ENCODE measurements around the gene PRRT4. TPM values are rescaled to one million over a fixed set of nuclear protein-coding genes. Genes with fewer than 3 reads are reported as not detected.

The PRRT4 gene
- total RNA-seq, 1 donor from 2014 or later: 1.2 TPM

- ATAC-seq (ENCODE audit: poor library complexity): peak; percentile 77
- peak; percentile 69 for DNase-seq
- intact Hi-C loops (cut with DNase I): no loop called here
These were observed 36.7 kb upstream of the PRRT4 start for GRCh38 chr7:128398016-128398840.

- ATAC-seq (ENCODE audit: poor library complexity) (no peak), DNase-seq (no peak)
- intact Hi-C loops (cut with DNase I): no loop called here
These were observed 34.9 kb upstream of the PRRT4 start for GRCh38 chr7:128396357-128396756.

- intact Hi-C loops (cut with DNase I): no loop called here
- no peak for DNase-seq
- ATAC-seq (ENCODE audit: poor library complexity): no peak
These were observed 34.3 kb upstream of the PRRT4 start for GRCh38 chr7:128395748-128396147.

- intact Hi-C loops (cut with DNase I): no loop called here
- ATAC-seq (ENCODE audit: poor library complexity) (no peak), DNase-seq (no peak)
These were observed 33.5 kb upstream of the PRRT4 start for GRCh38 chr7:128394904-128395496.

GRCh38 chr7:128393526-128394330, 32.2 kb upstream of the PRRT4 start:
- intact Hi-C loops (cut with DNase I): no loop called here
- ATAC-seq (ENCODE audit: poor library complexity) (no peak), DNase-seq (no peak)

GRCh38 chr7:128392446-128393327, 31.2 kb upstream of the PRRT4 start:
- DNase-seq: no peak
- intact Hi-C loops (cut with DNase I): no loop called here

GRCh38 chr7:128391805-128392204, 30.3 kb upstream of the PRRT4 start:
- ATAC-seq (ENCODE audit: poor library complexity): no peak
- intact Hi-C loops (cut with DNase I): no loop called here
- no peak for DNase-seq

More at GRCh38 chr7:128392446-128393327, 31.2 kb upstream of the PRRT4 start:
- no peak for ATAC-seq (ENCODE audit: poor library complexity)

GRCh38 chr7:128390871-128391565, 29.5 kb upstream of the PRRT4 start:
- intact Hi-C loops (cut with DNase I): no loop called here
- DNase-seq (no peak), ATAC-seq (ENCODE audit: poor library complexity) (no peak)

- DNase-seq: no peak
- intact Hi-C loops (cut with DNase I): no loop called here
- no peak for ATAC-seq (ENCODE audit: poor library complexity)
These were observed 28.3 kb upstream of the PRRT4 start for GRCh38 chr7:128389618-128390329.

GRCh38 chr7:128389085-128389617, 27.7 kb upstream of the PRRT4 start:
- intact Hi-C loops (cut with DNase I): no loop called here
- DNase-seq (no peak), ATAC-seq (ENCODE audit: poor library complexity) (no peak)

GRCh38 chr7:128388145-128388485, 26.6 kb upstream of the PRRT4 start:
- DNase-seq (no peak), ATAC-seq (ENCODE audit: poor library complexity) (no peak)
- intact Hi-C loops (cut with DNase I): no loop called here

GRCh38 chr7:128387216-128388144, 26.0 kb upstream of the PRRT4 start:
- intact Hi-C loops (cut with DNase I): loop anchor here (2.0 kb wide), 1 partner anchor 39 kb away; no protein-coding TSS in a partner anchor
- DNase-seq (peak; percentile 89), ATAC-seq (ENCODE audit: poor library complexity) (peak; percentile 93)

- no peak for ATAC-seq (ENCODE audit: poor library complexity)
- intact Hi-C loops (cut with DNase I): loop anchor here (2.0 kb wide), 1 partner anchor 37 kb away; no protein-coding TSS in a partner anchor
These were observed 24.8 kb upstream of the PRRT4 start for GRCh38 chr7:128385988-128386925.

GRCh38 chr7:128384726-128385125, 23.2 kb upstream of the PRRT4 start:
- intact Hi-C loops (cut with DNase I): no loop called here
- no peak for ATAC-seq (ENCODE audit: poor library complexity)
- no peak for DNase-seq

More at GRCh38 chr7:128385988-128386925, 24.8 kb upstream of the PRRT4 start:
- no peak for DNase-seq

- ATAC-seq (ENCODE audit: poor library complexity) (no peak), DNase-seq (no peak)
- intact Hi-C loops (cut with DNase I): no loop called here
These were observed 22.3 kb upstream of the PRRT4 start for GRCh38 chr7:128383776-128384175.
